ENCODE measurements around the gene VPS37B.
"Not testable (repeated sequence)": the region's sequence is repeated elsewhere in the genome, so short reads cannot be mapped to it uniquely, and the experiment has no call there.

The VPS37B gene

GRCh38 chr12:122903693-122904034 lies 7.7 kb upstream of the VPS37B start:
- DNase-seq: no peak

- DNase-seq: no peak
These were observed 7.1 kb upstream of the VPS37B start for GRCh38 chr12:122902854-122903692.

GRCh38 chr12:122899887-122900286 lies 4.0 kb upstream of the VPS37B start:
- DNase-seq: no peak

- DNase-seq: no peak
These were observed 738 bp upstream of the VPS37B start for GRCh38 chr12:122896662-122897061.

- DNase-seq: peak; percentile 41
These were observed 612 bp downstream of the VPS37B start for GRCh38 chr12:122895320-122895703.

GRCh38 chr12:122894193-122895121 lies 1.5 kb downstream of the VPS37B start:
- peak; percentile 74 for DNase-seq

- DNase-seq: no peak
These were observed 2.4 kb downstream of the VPS37B start for GRCh38 chr12:122893208-122894153.

- DNase-seq: not testable (repeated sequence)
These were observed 3.2 kb downstream of the VPS37B start for GRCh38 chr12:122892724-122893123.

- DNase-seq: peak; percentile 77
These were observed 4.0 kb downstream of the VPS37B start for GRCh38 chr12:122891661-122892525.

GRCh38 chr12:122889761-122890520 lies 6.0 kb downstream of the VPS37B start:
- peak; percentile 56 for DNase-seq

- peak; percentile 89 for DNase-seq
These were observed 7.6 kb downstream of the VPS37B start for GRCh38 chr12:122888232-122888752.

- DNase-seq: no peak
These were observed 8.1 kb downstream of the VPS37B start for GRCh38 chr12:122887819-122888212.

- peak; percentile 92 for DNase-seq
These were observed 8.8 kb downstream of the VPS37B start for GRCh38 chr12:122886851-122887818.

- DNase-seq: no peak
These were observed 9.8 kb downstream of the VPS37B start for GRCh38 chr12:122886161-122886560.

GRCh38 chr12:122884860-122885259 lies 11.1 kb downstream of the VPS37B start:
- DNase-seq: peak; percentile 23

- DNase-seq: peak; percentile 23
These were observed 11.7 kb downstream of the VPS37B start for GRCh38 chr12:122884091-122884826.

GRCh38 chr12:122882908-122883558 lies 12.9 kb downstream of the VPS37B start:
- peak; percentile 58 for DNase-seq

- DNase-seq: peak; percentile 33
These were observed 15.3 kb downstream of the VPS37B start for GRCh38 chr12:122880668-122881067.
